Upper lobe of right lung (tissue), 1 donor: Measurements from ENCODE around the gene ITGA2. TPM values are rescaled to one million over a fixed set of nuclear protein-coding genes. Genes with fewer than 3 reads are reported as not detected.

ENCODE experiments used
- total RNA-seq: library from RNA; stranded (reverse); fragmentation: NEBNext Ultra II Directional; extraction: Animal tissue kit (Norgen Biotek cat#: 25700); gene quantifications from one replicate; pipeline ENCODE4 v1.2.1, GENCODE V29; 2021
- donor health status: DM: no; HTN: yes; CAD: no; lungs with severe emphysema.

The ITGA2 gene
- total RNA-seq, 1 donor from 2014 or later: 17.7 TPM

Other genes starting within 250 kb of the ITGA2 start
- 94.8 TPM for gene ITGA1, start 201.4 kb upstream of the ITGA2 start, total RNA-seq
- gene PELO, start 201.4 kb upstream of the ITGA2 start, total RNA-seq: 41.3 TPM
- 33.0 TPM for gene MOCS2, start 120.4 kb downstream of the ITGA2 start, total RNA-seq